NCI-H345 treated with DMSO at 0.1 percent for 48 hours (cell line): ENCODE data around the gene CYCS.

ENCODE experiments used
- DNase-seq: peaks from one replicate; lab custom pipeline; 2025; ENCODE audit not compliant: unreplicated experiment; lab: John Stamatoyannopoulos, UW

Gene CYCS

DNA sequence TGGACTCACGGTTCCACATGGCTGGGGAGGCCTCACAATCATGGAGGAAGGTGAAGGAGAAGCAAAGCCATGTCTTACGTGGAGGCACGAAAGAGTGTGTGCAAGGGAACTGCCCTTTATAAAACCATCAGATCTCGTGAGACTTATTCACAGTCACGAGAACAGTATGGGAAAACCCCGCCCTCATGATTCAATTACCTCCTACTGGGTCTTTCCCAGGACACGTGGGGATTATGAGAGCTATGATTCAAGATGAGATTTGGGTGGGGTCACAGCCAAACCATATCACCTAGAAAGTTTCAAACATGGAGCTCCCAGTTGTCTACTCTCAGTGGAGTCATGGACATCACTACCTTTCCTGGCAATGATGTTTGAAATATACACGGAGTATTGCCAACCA, 49.6 kb downstream of the CYCS start:
- no peak for DNase-seq

DNA sequence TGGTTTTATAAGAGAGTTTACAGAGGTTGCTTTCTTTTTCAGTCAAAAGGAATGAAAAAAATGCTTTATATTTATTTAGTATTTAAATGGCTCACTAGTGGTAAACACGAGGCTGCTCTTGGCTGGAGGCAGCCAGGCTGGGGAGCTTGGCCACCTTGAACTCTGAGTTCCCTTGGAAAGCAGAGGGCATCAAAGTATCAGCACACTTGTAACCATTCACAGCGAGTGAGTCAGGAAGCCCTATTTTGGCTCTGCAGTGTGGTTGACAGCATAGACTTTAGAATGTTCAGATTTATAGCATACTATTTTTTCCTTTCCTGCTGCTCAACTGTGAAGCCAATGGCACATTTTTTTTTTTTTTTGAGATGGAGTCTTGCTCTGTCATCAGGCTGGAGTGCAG, 51.6 kb downstream of the CYCS start:
- DNase-seq, result no peak
